Activated T-cell treated with anti-CD3 and anti-CD28 coated beads, Interleukin-2, amount 50 U/mL, for 72 hours (primary cell): ENCODE measurements around the gene LDLRAP1. TPM values are rescaled to one million over a fixed set of nuclear protein-coding genes. Genes with fewer than 3 reads are reported as not detected.
A peak's percentile ranks its signal among the peaks of the same experiment; 100 is the strongest.
"Not testable (repeated sequence)": the region's sequence is repeated elsewhere in the genome, so short reads cannot be mapped to it uniquely, and the experiment has no call there.

Experiments
- ATAC-seq, 2 donors: fragments of 150-1000 bp; cut with Tn5 transposase; replicated peaks in 1 of 2; 2 replicates each; pipeline ENCODE4 v1.10.0; 2021; ENCODE audit warnings: moderate library complexity in 2 of 2, mild to moderate bottlenecking in 1 of 2
- DNase-seq, 2 donors: peaks; one replicate each; pipeline ENCODE4 v3.0.0; 2021 to 2022; ENCODE audit warnings: mixed read lengths in 1 of 2
- H3K27ac Mint-ChIP-seq: one replicate; pipeline ENCODE4 v1.8.0; 2022; ENCODE audit warnings: mild to moderate bottlenecking, moderate library complexity, mixed read lengths
- H3K27me3 Mint-ChIP-seq: one replicate; pipeline ENCODE4 v1.8.0; 2022; ENCODE audit warnings: low read depth, mixed read lengths
- H3K36me3 Mint-ChIP-seq, 2 donors: one replicate each; pipeline ENCODE4 v1.8.0; 2022; ENCODE audit warnings: mixed read lengths in 2 of 2, mild to moderate bottlenecking in 1 of 2; ENCODE audit not compliant: insufficient read depth in 2 of 2
- H3K4me1 Mint-ChIP-seq: one replicate; pipeline ENCODE4 v1.8.0; 2022; ENCODE audit warnings: low read depth, mixed read lengths
- H3K4me3 Mint-ChIP-seq, 2 donors: one replicate each; pipeline ENCODE4 v1.8.0; 2022; ENCODE audit warnings: mild to moderate bottlenecking in 2 of 2, mixed read lengths in 2 of 2, moderate library complexity in 2 of 2
- H3K9me3 Mint-ChIP-seq, 2 donors: one replicate each; pipeline ENCODE4 v1.8.0; 2022; ENCODE audit warnings: mixed read lengths in 2 of 2
- total RNA-seq, 2 donors: library from RNA; stranded (reverse); gene quantifications; one replicate each; pipeline ENCODE4 v1.2.3, GENCODE V29; 2022

LDLRAP1 gene
- total RNA-seq, 2 donors from 2014 or later: 13.5 to 14.7 TPM

DNA sequence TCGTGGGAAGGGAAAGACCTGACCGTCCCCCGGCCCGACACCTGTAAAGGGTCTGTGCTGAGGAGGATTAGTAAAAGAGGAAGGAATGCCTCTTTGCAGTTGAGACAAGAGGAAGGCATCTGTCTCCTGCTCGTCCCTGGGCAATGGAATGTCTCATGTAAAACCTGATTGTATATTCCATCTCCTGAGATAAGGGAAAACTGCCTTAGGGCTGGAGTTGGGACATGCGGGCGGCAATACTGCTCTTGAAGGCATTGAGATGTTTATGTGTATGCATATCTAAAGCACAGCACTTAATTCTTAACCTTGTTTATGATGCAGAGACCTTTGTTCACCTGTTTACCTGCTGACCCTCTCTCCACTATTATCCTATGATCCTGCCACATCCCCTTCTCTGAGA, 44.8 kb downstream of the LDLRAP1 start:
- H3K36me3 Mint-ChIP-seq, H3K27me3 Mint-ChIP-seq, H3K4me3 Mint-ChIP-seq, H3K4me1 Mint-ChIP-seq, H3K27ac Mint-ChIP-seq, ATAC-seq, H3K9me3 Mint-ChIP-seq, DNase-seq: not testable (repeated sequence)

DNA sequence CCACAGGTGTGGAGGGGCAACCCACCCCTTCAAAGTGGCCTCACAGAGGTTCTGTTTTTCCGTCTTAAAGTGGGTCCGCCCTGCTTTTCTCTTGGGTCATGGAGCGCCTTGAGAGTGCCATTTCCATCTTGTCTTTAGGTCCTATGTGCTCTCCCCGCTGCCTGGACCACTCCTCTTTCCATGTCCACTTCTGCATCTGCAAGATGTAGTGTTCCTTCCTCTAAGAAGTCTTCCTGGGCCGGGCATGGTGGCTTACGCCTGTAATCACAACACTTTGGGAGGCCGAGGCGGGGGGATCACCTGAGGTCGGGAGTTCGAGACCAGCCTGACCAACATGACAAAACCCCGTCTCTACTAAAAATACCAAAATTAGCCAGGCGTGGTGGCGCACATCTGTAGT, 45.4 kb downstream of the LDLRAP1 start:
- H3K4me1 Mint-ChIP-seq, H3K4me3 Mint-ChIP-seq, H3K36me3 Mint-ChIP-seq, H3K27ac Mint-ChIP-seq, H3K9me3 Mint-ChIP-seq, DNase-seq, ATAC-seq, H3K27me3 Mint-ChIP-seq: not testable (repeated sequence)

DNA sequence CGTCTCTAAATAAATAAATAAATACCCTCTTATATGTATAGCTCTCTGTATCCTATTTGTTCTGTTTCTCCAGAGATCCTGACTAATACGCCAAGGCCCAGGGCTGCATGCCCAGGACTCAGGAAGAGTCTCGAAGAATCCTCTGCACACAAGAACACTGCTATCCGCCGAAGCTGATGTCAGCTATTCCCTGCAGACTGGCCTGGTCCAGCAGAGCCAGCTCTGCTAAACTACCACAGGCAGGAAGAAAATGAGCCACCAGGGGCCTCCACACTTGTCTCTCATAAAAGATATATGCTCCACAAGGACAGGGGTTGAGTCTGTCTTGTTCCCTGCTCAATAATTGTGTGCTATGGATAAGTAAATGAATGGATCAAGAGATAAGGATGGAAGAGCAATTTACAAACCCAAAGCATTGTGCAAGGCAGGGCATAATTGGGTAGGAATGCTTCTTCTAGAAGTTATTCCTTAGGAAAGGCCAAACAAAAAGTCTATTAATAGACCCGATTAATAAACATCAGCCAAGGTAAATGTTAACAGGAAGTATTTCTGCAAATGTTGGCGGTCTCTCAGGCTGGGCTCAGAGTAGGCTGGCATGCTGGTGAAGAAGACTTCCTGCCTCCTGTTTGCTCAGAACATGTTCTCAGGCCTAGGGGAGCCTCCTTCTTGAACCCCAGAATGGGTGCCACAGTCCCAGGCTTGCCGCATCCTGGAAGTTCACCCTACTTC, 46.9 kb downstream of the LDLRAP1 start:
- no peaks in the 10 kb centered on the region for H3K27me3 Mint-ChIP-seq
- no peak for ATAC-seq
- DNase-seq: no peak
- H3K9me3 Mint-ChIP-seq: no peaks in the 10 kb centered on the region
- no peaks in the 10 kb centered on the region for H3K36me3 Mint-ChIP-seq
- H3K4me1 Mint-ChIP-seq: peaks cover 6% of the 10 kb centered on the region
- H3K27ac Mint-ChIP-seq: no peak overlapping the region
- H3K4me3 Mint-ChIP-seq: no peak overlapping the region

DNA sequence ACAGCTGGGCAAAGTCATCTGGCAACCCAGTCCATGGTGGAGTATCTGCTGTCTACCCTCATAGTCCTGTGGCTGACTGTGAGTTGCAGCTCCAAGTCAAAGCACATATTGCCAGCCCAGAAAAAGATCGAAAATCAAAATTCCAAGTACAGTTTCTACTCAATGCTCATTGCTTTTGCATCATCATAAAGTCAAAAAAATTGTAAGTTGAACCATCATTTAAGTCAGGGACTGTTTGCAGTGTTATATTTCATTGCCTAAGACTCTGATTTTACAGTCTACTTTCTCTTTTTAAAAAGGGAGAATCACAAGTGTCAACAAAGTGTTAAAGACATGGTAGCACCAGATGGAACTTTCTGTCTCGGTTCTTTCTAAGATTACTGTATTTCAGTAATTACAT, 50.5 kb downstream of the LDLRAP1 start:
- Mint-ChIP-seq H3K36me3 (peaks cover 1 to 4% of the 10 kb centered on the region in 2 donors), H3K4me1 (no peaks in the 10 kb centered on the region), H3K27me3 (no peaks in the 10 kb centered on the region), H3K4me3 (no peak overlapping the region), H3K9me3 (peaks cover 1% of the 10 kb centered on the region in 2 donors), H3K27ac (no peak overlapping the region)
- no peak for DNase-seq
- no peak for ATAC-seq

DNA sequence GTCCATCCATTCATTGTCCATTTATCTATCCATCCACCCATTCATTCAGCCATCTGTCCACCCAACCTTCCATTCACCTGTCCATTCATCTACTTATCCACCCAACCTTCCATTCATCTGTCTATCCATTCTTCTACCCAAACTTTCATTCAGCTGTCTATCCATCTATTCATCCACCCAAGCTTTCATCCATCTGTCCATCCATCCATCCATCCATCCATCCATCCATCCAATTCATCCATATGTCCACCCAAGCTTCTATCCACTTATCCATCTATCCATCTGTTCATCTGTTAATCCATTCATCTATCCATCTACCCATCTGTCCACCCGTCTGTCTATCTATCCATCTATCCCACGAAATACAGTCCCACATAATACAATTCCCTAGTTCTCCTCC, 51.6 kb downstream of the LDLRAP1 start:
- no peaks in the 10 kb centered on the region for H3K4me1 Mint-ChIP-seq
- H3K27ac Mint-ChIP-seq: no peak overlapping the region
- no peak overlapping the region for H3K4me3 Mint-ChIP-seq
- no peaks in the 10 kb centered on the region for H3K27me3 Mint-ChIP-seq
- DNase-seq (no peak), ATAC-seq (no peak)
- H3K36me3 Mint-ChIP-seq: peaks cover 3 to 6% of the 10 kb centered on the region in 2 donors
- H3K9me3 Mint-ChIP-seq: peaks cover 4% of the 10 kb centered on the region in 2 donors

DNA sequence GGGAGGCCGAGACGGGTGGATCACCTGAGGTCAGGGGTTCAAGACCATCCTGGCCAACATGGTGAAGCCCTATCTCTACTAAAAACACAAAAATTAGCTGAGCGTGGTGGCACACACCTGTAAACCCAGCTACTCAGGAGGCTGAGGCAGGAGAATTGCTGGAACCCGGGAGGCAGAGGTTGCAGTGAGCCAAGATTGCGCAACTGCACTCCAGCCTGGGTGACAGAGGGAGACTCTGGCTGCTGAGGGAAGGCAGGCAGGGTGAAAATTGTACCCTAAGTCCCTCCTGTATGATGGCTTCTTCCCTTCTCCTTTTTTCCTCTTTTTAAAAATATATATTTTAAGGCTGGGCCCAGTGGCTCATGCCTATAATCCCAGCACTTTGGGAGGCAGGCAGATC, 53.2 kb downstream of the LDLRAP1 start:
- H3K27me3 Mint-ChIP-seq, ATAC-seq, H3K4me1 Mint-ChIP-seq, H3K9me3 Mint-ChIP-seq, H3K27ac Mint-ChIP-seq, DNase-seq, H3K36me3 Mint-ChIP-seq, H3K4me3 Mint-ChIP-seq: not testable (repeated sequence)

DNA sequence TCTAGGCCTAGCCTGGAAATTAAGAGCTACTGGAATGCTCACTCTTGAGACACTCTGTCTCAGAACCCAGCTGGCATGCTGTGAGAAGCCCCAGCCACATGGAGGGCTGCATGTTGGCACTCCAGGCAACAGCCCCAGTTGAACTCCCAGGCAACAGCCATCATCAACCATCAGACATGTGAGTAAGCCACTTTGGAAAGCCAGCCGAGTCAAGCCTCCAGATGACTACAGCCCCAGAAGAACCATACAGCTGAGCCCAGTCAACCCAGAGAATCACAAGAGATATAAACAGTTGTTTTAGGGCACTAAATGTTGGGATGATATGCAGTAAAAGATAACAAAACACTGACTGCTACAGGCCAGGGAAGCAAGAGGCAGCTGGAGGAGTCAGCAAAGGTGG, 55.5 kb downstream of the LDLRAP1 start:
- Mint-ChIP-seq H3K9me3 (peaks cover 4% of the 10 kb centered on the region in 2 donors), H3K36me3 (peaks cover 3 to 6% of the 10 kb centered on the region in 2 donors), H3K4me3 (no peak overlapping the region), H3K4me1 (no peaks in the 10 kb centered on the region), H3K27me3 (no peaks in the 10 kb centered on the region), H3K27ac (no peak overlapping the region)
- ATAC-seq (no peak), DNase-seq (no peak)

DNA sequence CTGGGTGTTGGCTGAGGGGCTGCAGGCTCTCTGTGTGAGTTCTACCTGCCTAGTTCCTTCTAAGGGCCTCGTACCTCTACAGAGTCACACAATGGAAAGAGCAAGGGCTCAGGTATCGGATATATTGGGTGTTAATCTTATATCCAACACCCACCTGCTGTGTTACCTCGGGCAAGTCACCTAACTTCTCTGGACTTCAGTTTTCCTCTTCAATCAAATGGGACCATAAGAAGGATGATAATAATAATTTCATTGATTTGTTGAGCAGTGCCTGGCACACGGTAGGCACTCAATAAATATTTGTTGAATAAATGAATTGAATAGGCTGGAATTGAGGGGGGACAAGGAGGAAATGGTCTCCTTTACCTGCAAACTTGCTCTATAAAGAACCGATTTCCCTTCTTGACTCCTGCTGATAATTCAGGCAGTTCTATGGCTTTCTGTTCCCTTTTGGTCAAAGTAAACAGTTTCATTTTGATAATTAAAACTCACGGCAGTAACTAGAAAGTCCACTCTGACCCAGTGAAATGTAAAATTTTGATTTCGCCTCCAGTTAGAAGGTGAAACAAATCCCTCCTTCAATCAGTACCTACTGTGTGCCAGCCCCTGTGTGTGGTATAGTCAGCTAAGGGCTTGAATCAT, 56.7 kb downstream of the LDLRAP1 start:
- Mint-ChIP-seq H3K4me3 (no peak overlapping the region), H3K27me3 (no peaks in the 10 kb centered on the region), H3K27ac (no peak overlapping the region), H3K4me1 (no peaks in the 10 kb centered on the region), H3K9me3 (peaks cover 4% of the 10 kb centered on the region in 2 donors), H3K36me3 (peaks cover 3 to 6% of the 10 kb centered on the region in 2 donors)
- no peak for DNase-seq
- ATAC-seq: no peak

DNA sequence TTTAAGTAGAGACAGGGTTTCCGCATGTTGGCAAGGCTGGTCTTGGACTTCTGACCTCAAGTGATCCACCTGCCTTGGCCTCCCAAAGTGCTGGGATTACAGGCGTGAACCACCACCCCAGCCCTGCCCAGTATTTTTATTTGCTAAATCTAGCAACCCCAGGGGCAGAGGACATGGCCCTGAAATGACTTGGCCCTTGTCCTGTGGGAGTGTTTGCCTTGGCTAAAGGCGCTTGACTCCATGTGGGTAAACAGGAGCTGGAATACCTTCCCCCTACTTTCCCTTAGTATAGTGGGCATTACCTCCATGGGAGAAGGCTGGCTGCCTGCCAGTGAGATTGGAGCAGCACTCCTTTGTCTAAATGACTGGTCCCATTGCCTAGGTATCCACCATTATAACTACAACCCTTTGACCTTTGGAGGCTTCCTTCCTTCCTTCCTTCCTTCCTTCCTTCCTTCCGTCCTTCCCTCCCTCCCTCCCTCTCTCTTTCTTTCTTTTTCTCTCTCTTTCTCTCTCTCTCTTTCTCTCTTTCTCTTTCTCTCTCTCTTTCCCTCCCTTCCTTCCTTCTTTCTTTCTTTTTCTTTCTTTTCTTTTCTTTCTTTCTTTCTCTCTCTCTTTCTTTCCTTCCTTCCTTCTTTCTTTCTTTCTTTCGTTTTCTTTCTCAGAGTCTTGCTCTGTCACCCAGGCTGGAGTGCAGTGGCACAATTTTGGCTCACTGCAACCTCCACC, 57.7 kb downstream of the LDLRAP1 start:
- not testable (repeated sequence) for ATAC-seq, H3K27ac Mint-ChIP-seq, H3K27me3 Mint-ChIP-seq, H3K36me3 Mint-ChIP-seq, DNase-seq, H3K4me3 Mint-ChIP-seq, H3K9me3 Mint-ChIP-seq, H3K4me1 Mint-ChIP-seq

DNA sequence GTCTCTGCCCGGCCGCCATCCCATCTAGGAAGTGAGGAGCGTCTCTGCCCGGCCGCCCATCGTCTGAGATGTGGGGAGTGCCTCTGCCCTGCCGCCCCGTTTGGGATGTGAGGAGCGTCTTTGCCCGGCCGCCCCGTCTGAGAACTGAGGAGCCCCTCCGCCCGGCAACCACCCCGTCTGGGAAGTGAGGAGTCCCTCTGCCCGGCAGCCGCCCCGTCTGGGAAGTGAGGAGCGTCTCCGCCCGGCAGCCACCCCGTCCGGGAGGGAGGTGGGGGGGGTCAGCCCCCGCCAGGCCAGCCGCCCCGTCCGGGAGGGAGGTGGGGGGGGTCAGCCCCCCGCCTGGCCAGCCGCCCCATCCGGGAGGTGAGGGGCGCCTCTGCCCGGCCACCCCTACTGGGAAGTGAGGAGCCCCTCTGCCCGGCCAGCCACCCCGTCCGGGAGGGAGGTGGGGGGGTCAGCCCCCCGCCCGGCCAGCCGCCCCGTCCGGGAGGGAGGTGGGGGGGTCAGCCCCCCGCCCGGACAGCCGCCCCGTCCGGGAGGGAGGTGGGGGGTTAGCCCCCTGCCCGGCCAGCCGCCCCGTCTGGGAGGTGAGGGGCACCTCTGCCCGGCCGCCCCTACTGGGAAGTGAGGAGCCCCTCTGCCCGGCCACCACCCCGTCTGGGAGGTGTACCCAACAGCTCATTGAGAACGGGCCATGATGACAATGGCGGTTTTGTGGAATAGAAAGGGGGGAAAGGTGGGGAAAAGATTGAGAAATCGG, 60.6 kb downstream of the LDLRAP1 start:
- not testable (repeated sequence) for H3K4me3 Mint-ChIP-seq, ATAC-seq, H3K27me3 Mint-ChIP-seq, DNase-seq, H3K36me3 Mint-ChIP-seq, H3K9me3 Mint-ChIP-seq, H3K27ac Mint-ChIP-seq, H3K4me1 Mint-ChIP-seq

DNA sequence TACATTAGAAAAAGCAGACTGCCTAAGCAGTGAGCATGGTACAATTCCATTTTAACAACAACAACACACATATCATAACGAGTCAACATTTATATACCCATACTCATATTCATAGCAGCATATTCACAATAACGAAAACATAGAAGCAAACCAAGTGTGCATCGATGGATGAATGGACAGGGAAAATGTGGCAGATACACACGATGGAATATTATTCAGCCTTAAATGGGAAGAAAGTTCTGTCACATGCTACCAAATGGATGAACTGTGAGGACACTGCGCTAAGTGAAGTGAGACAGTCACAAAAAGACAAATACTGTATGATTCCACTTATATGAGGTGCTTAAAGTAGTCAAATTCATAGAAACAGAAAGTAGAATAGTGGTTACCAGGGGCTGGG, 63.7 kb downstream of the LDLRAP1 start:
- Mint-ChIP-seq H3K27ac (no peak overlapping the region), H3K27me3 (peaks cover 26% of the 10 kb centered on the region), H3K9me3 (no peaks in the 10 kb centered on the region), H3K4me3 (no peak overlapping the region), H3K36me3 (no peaks in the 10 kb centered on the region), H3K4me1 (peaks cover 4% of the 10 kb centered on the region)
- ATAC-seq (no peak), DNase-seq (no peak)

DNA sequence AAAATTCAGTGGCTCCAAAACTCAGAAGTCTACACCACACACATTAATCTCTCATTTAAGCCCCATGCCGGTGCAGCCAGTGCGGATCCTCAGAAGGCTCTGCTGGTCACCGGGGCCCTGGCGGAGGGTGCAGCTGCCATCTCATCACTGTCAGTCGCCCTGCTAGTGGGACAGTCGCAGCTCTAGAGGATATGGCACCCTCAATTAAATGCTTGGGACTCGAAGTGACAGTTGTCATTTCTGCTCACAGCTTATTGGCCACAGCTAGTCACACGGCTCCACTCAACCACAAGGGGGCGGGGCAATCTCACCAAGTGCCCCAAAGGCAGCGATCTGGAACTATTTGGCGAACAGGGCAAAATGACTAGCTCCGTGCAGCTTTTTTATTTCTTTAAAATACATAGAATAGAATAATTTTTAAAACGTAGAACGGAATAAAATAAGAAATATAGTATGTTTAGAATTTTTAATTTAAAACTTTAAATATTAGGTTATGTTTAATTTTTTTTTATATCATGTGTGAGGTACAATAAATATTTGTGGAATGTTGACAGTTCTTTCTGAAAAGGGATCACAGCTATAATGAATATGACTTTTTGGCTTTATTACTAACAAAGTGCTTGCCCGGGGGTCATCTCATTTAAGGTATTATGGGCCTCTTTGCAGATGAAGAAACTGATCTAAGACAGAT, 65.2 kb downstream of the LDLRAP1 start:
- Mint-ChIP-seq H3K27me3 (peaks cover 32% of the 10 kb centered on the region), H3K4me3 (peak overlapping the region; percentile 1 to 35), H3K27ac (no peak overlapping the region), H3K9me3 (no peaks in the 10 kb centered on the region), H3K4me1 (peaks cover 5% of the 10 kb centered on the region), H3K36me3 (no peaks in the 10 kb centered on the region)
- ATAC-seq (peak; percentile 97 to 98), DNase-seq (peak; percentile 88 to 90)
